ENCODE results near the gene MYH7. TPM values are rescaled to one million over a fixed set of nuclear protein-coding genes. Genes with fewer than 3 reads are reported as not detected.
"Not testable (repeated sequence)": the region's sequence is repeated elsewhere in the genome, so short reads cannot be mapped to it uniquely, and the experiment has no call there.

Gene MYH7
- total RNA-seq, 6 experiments from 2014 or later: not detected

DNA sequence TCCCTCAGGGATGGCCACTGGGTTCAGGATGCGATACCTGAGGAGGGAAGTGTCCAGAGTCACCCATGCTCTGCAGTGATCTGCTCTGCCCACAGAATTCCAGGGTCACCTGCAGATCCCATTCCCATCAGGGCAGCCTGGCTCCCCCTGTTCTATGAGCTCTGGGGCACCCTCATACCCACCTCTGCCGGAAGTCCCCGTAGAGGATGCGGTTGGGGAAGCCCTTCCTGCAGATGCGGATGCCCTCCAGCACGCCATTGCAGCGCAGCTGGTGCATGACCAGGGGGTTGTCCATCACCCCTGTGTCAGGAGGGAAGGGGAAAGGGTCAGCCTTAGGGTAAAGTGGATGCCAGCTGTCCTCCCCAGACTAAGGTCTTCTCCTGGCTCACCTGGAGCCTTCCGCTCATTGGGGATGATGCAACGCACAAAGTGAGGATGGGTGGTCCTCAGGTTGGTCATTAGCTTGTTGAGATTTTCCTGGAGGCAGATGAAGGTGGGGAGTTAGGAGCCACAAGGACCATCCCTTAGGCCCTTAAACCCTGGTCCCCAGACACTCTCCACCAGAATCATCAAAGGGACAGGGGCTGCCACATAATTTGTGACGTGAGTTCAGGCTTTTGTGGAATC, 38.6 kb downstream of the MYH7 start:
- no peaks in the 10 kb centered on the region for H3K36me3 Mint-ChIP-seq (ENCODE audit: low read depth)
- no peaks in the 10 kb centered on the region for H3K4me1 Mint-ChIP-seq (ENCODE audit: low read depth)
- no peak overlapping the region for H3K27ac Mint-ChIP-seq
- TF ChIP-seq, protein P1, sequence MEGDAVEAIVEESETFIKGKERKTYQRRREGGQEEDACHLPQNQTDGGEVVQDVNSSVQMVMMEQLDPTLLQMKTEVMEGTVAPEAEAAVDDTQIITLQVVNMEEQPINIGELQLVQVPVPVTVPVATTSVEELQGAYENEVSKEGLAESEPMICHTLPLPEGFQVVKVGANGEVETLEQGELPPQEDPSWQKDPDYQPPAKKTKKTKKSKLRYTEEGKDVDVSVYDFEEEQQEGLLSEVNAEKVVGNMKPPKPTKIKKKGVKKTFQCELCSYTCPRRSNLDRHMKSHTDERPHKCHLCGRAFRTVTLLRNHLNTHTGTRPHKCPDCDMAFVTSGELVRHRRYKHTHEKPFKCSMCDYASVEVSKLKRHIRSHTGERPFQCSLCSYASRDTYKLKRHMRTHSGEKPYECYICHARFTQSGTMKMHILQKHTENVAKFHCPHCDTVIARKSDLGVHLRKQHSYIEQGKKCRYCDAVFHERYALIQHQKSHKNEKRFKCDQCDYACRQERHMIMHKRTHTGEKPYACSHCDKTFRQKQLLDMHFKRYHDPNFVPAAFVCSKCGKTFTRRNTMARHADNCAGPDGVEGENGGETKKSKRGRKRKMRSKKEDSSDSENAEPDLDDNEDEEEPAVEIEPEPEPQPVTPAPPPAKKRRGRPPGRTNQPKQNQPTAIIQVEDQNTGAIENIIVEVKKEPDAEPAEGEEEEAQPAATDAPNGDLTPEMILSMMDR (IDR thresholded peaks at IDR 0.05): no peak
- no peak for DNase-seq
- no peak overlapping the region for H3K4me3 Mint-ChIP-seq
- no peaks in the 10 kb centered on the region for H3K9me3 Mint-ChIP-seq
- peaks cover 66% of the 10 kb centered on the region for H3K27me3 Mint-ChIP-seq (ENCODE audit: insufficient read depth)

GRCh38 chr14:23396126-23396525, 39.3 kb downstream of the MYH7 start:
- Mint-ChIP-seq H3K27ac (no peak overlapping the region), H3K4me1 (ENCODE audit: low read depth) (no peaks in the 10 kb centered on the region), H3K9me3 (no peaks in the 10 kb centered on the region), H3K27me3 (ENCODE audit: insufficient read depth) (peaks cover 65% of the 10 kb centered on the region), H3K4me3 (no peak overlapping the region), H3K36me3 (ENCODE audit: low read depth) (no peaks in the 10 kb centered on the region)
- TF ChIP-seq, protein P1 (IDR thresholded peaks at IDR 0.05): no peak
- DNase-seq: no peak

DNA sequence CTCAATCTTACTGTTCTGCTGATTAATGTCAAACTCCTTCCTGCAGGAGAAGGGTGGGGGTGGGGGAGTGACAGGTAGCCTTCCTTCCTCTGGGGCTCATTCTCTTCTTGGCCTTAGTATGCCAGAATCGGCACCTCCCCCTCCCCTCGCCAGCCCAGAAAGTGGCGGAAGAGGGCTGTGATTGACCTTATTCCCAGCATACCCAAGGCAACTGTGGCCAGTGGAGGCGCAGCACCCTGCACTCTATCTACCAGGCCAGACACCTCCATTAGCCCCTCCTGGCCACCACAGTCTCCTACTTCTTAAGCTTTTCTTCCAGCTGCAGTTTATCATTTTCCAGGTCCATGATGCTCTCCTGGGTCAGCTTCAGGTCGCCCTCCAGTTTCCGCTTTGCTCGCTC, 42.8 kb downstream of the MYH7 start:
- Mint-ChIP-seq H3K27me3 (ENCODE audit: insufficient read depth) (peaks cover 61% of the 10 kb centered on the region), H3K9me3 (no peaks in the 10 kb centered on the region), H3K4me3 (no peak overlapping the region), H3K4me1 (ENCODE audit: low read depth) (no peaks in the 10 kb centered on the region), H3K27ac (no peak overlapping the region), H3K36me3 (ENCODE audit: low read depth) (no peaks in the 10 kb centered on the region)
- TF ChIP-seq, protein P1 (IDR thresholded peaks at IDR 0.05): no peak
- no peak for DNase-seq

DNA sequence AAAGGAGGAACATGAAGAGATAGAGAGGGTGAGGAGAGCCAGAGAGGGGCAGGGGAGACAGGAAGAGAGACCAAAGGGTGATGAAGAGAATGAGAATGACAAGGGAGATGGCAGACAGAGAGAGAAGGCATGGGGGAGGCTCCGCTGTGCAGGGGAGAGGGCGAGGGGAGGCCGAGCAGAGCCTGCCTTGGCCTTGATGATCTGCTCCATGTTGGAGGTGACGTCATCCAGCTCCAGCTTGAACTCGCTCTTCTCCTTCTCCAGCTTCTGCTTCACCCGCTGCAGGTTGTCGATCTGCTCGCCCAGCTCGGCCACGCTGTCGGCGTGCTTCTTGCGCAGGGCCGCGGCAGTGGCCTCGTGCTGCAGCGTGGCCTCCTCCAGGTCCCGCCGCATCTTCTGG, 45.6 kb downstream of the MYH7 start:
- not testable (repeated sequence) for H3K36me3 Mint-ChIP-seq (ENCODE audit: low read depth); H3K4me3 Mint-ChIP-seq; H3K27ac Mint-ChIP-seq; H3K9me3 Mint-ChIP-seq; DNase-seq; H3K4me1 Mint-ChIP-seq (ENCODE audit: low read depth)
- peaks cover 58% of the 10 kb centered on the region for H3K27me3 Mint-ChIP-seq (ENCODE audit: insufficient read depth)

DNA sequence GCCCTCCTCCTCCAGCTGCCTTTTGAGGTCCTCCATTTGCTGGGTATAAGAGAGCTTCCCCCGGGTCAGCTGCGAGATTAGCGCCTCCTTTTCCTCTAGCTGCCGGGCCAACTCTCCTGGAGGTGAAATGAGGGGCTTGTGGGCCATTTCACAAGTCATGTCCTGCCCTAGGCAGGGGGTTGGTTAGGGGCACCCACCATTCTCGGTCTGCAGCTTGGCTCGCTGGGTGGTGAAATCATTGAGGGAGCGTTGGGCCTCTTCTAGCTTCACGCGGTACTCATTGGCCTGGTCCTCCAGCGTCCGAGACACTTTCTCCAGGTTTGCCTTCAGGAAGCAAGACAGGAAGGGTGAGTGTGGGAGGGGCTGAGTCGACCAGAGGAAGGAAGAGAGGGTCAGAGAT, 46.1 kb downstream of the MYH7 start:
- Mint-ChIP-seq H3K27me3 (ENCODE audit: insufficient read depth) (peaks cover 55% of the 10 kb centered on the region), H3K27ac (no peak overlapping the region)
- TF ChIP-seq, protein P1 (IDR thresholded peaks at IDR 0.05): no peak

DNA sequence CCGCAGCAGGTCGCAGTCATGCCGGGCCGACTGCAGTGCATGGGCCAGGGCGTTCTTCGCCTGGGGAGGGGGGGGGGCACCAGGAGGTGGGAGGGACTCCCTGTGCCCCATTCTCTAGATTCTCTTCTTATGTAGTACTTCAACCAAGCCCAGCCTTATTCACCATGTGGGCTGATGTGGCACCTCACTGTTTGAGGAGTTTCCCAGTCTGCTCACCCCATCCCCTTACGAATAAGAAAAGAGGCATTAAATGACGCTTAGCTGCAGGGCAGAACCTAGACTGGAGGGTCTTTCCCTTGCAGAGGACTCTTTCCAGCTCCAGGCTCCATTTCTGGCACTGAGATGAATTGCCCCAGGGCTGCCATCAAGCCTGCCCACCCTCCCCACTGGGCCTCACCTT, 46.5 kb downstream of the MYH7 start:
- Mint-ChIP-seq H3K4me3 (no peak overlapping the region), H3K9me3 (no peaks in the 10 kb centered on the region), H3K27ac (no peak overlapping the region), H3K36me3 (ENCODE audit: low read depth) (no peaks in the 10 kb centered on the region), H3K4me1 (ENCODE audit: low read depth) (no peaks in the 10 kb centered on the region), H3K27me3 (ENCODE audit: insufficient read depth) (peaks cover 52% of the 10 kb centered on the region)
- DNase-seq: no peak
- TF ChIP-seq, protein P1 (IDR thresholded peaks at IDR 0.05): no peak

More for the DNA sequence above, 46.1 kb downstream of the MYH7 start:
- Mint-ChIP-seq H3K9me3 (no peaks in the 10 kb centered on the region), H3K4me1 (ENCODE audit: low read depth) (no peaks in the 10 kb centered on the region), H3K36me3 (ENCODE audit: low read depth) (no peaks in the 10 kb centered on the region), H3K4me3 (no peak overlapping the region)
- DNase-seq: no peak

All from HFFc6 (cell line).